ENCODE measurements around the gene GCAT. TPM values are rescaled to one million over a fixed set of nuclear protein-coding genes. Genes with fewer than 3 reads are reported as not detected.

Gene GCAT
- total and polyA plus RNA-seq, 2 of the 13 experiments (the other 11 are each of a cell fraction or from before 2014, with no cell fraction given): 28.0 to 50.3 TPM

- H3K9me3 ChIP-seq (ENCODE audit: low read length): no peaks in the 10 kb centered on the region
- no peak overlapping the region for H3K4me2 ChIP-seq (ENCODE audit: low read depth, low read length)
- no peaks in the 10 kb centered on the region for H3K79me2 ChIP-seq (ENCODE audit: insufficient read depth, low read length)
- peaks cover 28% of the 10 kb centered on the region for H3K4me1 ChIP-seq (ENCODE audit: insufficient read depth, low read length)
- intact Hi-C loops (cut with micrococcal nuclease; ENCODE audit: unreplicated experiment): no loop called here
- WGBS (ENCODE audit: low lambda C conversion rate): 45% methylated on average over 2 of the region's 2 CpGs
- H3K9ac ChIP-seq (ENCODE audit: insufficient read depth, low read depth, low read length): no peak overlapping the region
- no peaks in the 10 kb centered on the region for H4K20me1 ChIP-seq (ENCODE audit: insufficient read depth, low read length)
- DNase-seq (ENCODE audit: low spot score) (no peak), FAIRE-seq (no peak), ATAC-seq (no peak)
- CTCF ChIA-PET (ENCODE audit: low intra/inter-chr PET ratio, low total read pairs): no interaction called here
- H2AFZ ChIP-seq (ENCODE audit: low read length): no peak overlapping the region
- POLR2A ChIA-PET: no interaction called here
- H3K27me3 ChIP-seq (ENCODE audit: control insufficient read depth in 1 of 2, insufficient read depth in 2 of 2, low read length in 2 of 2): no peaks in the 10 kb centered on the region
- in situ Hi-C loops (cut with HindIII; ENCODE audit: extremely low pct_ligation_motif_present, low pct_unique_long_range_greater_than_20kb): no loop called here
- H3K27ac ChIP-seq (ENCODE audit: extremely low read length, insufficient read depth, low read length): no peak overlapping the region
- TF ChIP-seq ZNF326 (CRISPR knock-in tag; IDR thresholded peaks at IDR 0.05; ENCODE audit: borderline replicate concordance): no peak
- TF ChIP-seq ZNF646 (CRISPR knock-in tag; IDR thresholded peaks at IDR 0.05): no peak
- peak; percentile 69 for TF ChIP-seq ZNF768 (CRISPR knock-in tag; IDR thresholded peaks at IDR 0.05)
- H3K4me3 ChIP-seq (replicated peaks in 1 of 3; ENCODE audit: insufficient read depth in 1 of 3, low read depth in 2 of 3, low read length in 3 of 3): no peak overlapping the region
- no TSS peak for BruUV-seq (replicated peaks)
- no peaks in the 10 kb centered on the region for H3K36me3 ChIP-seq (replicated peaks in 1 of 2; ENCODE audit: control insufficient read depth in 1 of 2, insufficient read depth in 2 of 2, low read length in 2 of 2)
These were observed 17.5 kb upstream of the GCAT start for GRCh38 chr22:37790234-37790633.
